Thyroid gland (tissue), 4 donors: ENCODE data around the gene SRGAP1. TPM values are rescaled to one million over a fixed set of nuclear protein-coding genes. Genes with fewer than 3 reads are reported as not detected.

Experiments
- DNase-seq, 2 donors: peaks; one replicate each; pipeline ENCODE4 v3.0.0-alpha.2; 2019
- H3K27ac ChIP-seq, 3 donors: fragments of 200-600 bp; sonication (generic); 1 replicate in 2 of 3; 2 replicates in 1 of 3; pipeline ENCODE4 v1.5.1; 2016 to 2019; ENCODE audit warnings: mild to moderate bottlenecking in 1 of 3, moderate library complexity in 1 of 3
- H3K27me3 ChIP-seq: fragments of 200-600 bp; sonication (generic); one replicate; pipeline ENCODE4 v1.5.1; 2019
- H3K36me3 ChIP-seq, 2 donors: fragments of 200-600 bp; sonication (generic); one replicate each; pipeline ENCODE4 v1.5.1; 2016 to 2019
- H3K4me1 ChIP-seq, 2 donors: fragments of 200-600 bp; sonication (generic); one replicate each; pipeline ENCODE4 v1.5.1; 2017 to 2019
- H3K4me3 ChIP-seq, 3 donors: fragments of 200-600 bp; sonication (generic); replicated peaks in 1 of 3; 1 replicate in 2 of 3; 2 replicates in 1 of 3; pipeline ENCODE4 v1.5.1; 2016; ENCODE audit warnings: mild to moderate bottlenecking in 1 of 3
- H3K9me3 ChIP-seq: fragments of 200-600 bp; sonication (generic); one replicate; pipeline ENCODE4 v1.5.1; 2017
- CTCF ChIP-seq, 6 experiments: fragments of 200-600 bp in 3 of 6; fragments of 450-650 bp in 3 of 6; sonication (generic) in 3 of 6; IDR thresholded peaks; one replicate each; pipeline ENCODE4 v1.5.1; 2016 to 2019; ENCODE audit warnings: antibody characterized with exemption in 6 of 6, mild to moderate bottlenecking in 2 of 6, inconsistent platforms in 1 of 6, moderate library complexity in 1 of 6
- POLR2A ChIP-seq, 2 donors: fragments of 450-650 bp; IDR thresholded peaks; one replicate each; pipeline ENCODE4 v1.6.1; 2017; ENCODE audit warnings: antibody characterized with exemption in 2 of 2, mild to moderate bottlenecking in 2 of 2, moderate library complexity in 1 of 2
- WGBS, 2 donors: methylation state at CpG; one replicate each; pipeline ENCODE4 v1.1.5; 2017; 5-methylcytosine and 5-hydroxymethylcytosine counted together
- intact Hi-C: fragments of 100-400 bp; cut with DNase I; formaldehyde crosslinking; loops from one replicate; pipeline ENCODE4 v1.15.1; 2023
- total RNA-seq, 4 donors: library from RNA; depleted of rRNA; stranded (reverse); fragments of >200 nt; gene quantifications; one replicate each; pipeline ENCODE4 v1.2.3, GENCODE V29; 2016

The SRGAP1 gene
- total RNA-seq, 4 donors from 2014 or later = 14.1 to 26.3 (median 20.9) TPM

- TF ChIP-seq POLR2A (IDR thresholded peaks at IDR 0.05) (no peak), CTCF (IDR thresholded peaks at IDR 0.05) (no peak)
- Histone ChIP-seq H3K9me3 (no peaks in the 10 kb centered on the region), H3K27me3 (no peaks in the 10 kb centered on the region), H3K36me3 (no peaks in the 10 kb centered on the region), H3K4me1 (peaks cover 25 to 35% of the 10 kb centered on the region in 2 donors), H3K4me3 (no peak overlapping the region), H3K27ac (no peak overlapping the region)
- no peak for DNase-seq
- intact Hi-C loops = no loop called here
Measured at GRCh38 chr12:63941879-63942278, 97.4 kb downstream of the SRGAP1 start.

GRCh38 chr12:63942464-63943241, 98.2 kb downstream of the SRGAP1 start:
- no peak for DNase-seq
- no peaks in the 10 kb centered on the region for H3K9me3 ChIP-seq
- H3K4me1 ChIP-seq = peaks cover 23 to 35% of the 10 kb centered on the region in 2 donors
- no peak overlapping the region for H3K27ac ChIP-seq
- H3K36me3 ChIP-seq = no peaks in the 10 kb centered on the region
- H3K27me3 ChIP-seq = no peaks in the 10 kb centered on the region
- intact Hi-C loops = no loop called here
- no peak overlapping the region for H3K4me3 ChIP-seq
- TF ChIP-seq POLR2A (IDR thresholded peaks at IDR 0.05) = no peak
- TF ChIP-seq CTCF (IDR thresholded peaks at IDR 0.05) = no peak
- 92% methylated on average over 9 of the region's 9 CpGs for WGBS, 2 donors

GRCh38 chr12:63944034-63944579, 99.6 kb downstream of the SRGAP1 start:
- intact Hi-C loops = no loop called here
- no peak for DNase-seq
- no peaks in the 10 kb centered on the region for H3K36me3 ChIP-seq
- peaks cover 17 to 30% of the 10 kb centered on the region in 2 donors for H3K4me1 ChIP-seq
- no peak overlapping the region for H3K4me3 ChIP-seq
- H3K27ac ChIP-seq = no peak overlapping the region
- no peaks in the 10 kb centered on the region for H3K9me3 ChIP-seq
- TF ChIP-seq CTCF (IDR thresholded peaks at IDR 0.05) (no peak), POLR2A (IDR thresholded peaks at IDR 0.05) (no peak)
- H3K27me3 ChIP-seq = no peaks in the 10 kb centered on the region
- whole genome bisulfite sequencing, 2 donors = 78 to 92% methylated on average over 2 of the region's 2 CpGs

- intact Hi-C loops = no loop called here
- 58 to 60% methylated on average over 3 to 5 of the region's 5 CpGs for WGBS, 2 donors
- no peaks in the 10 kb centered on the region for H3K27me3 ChIP-seq
Measured at GRCh38 chr12:63944586-63945228, 100.2 kb downstream of the SRGAP1 start.

More at GRCh38 chr12:63944586-63945228, 100.2 kb downstream of the SRGAP1 start:
- DNase-seq = peak in 1 of 2 donors; percentile 22
- no peaks in the 10 kb centered on the region for H3K9me3 ChIP-seq
- peaks cover 17 to 27% of the 10 kb centered on the region in 2 donors for H3K4me1 ChIP-seq
- peak overlapping the region in 2 of 3 donors; percentile 4 to 20 for H3K27ac ChIP-seq
- no peak overlapping the region for H3K4me3 ChIP-seq
- H3K36me3 ChIP-seq = no peaks in the 10 kb centered on the region
- no peak for TF ChIP-seq POLR2A (IDR thresholded peaks at IDR 0.05)
- TF ChIP-seq CTCF (IDR thresholded peaks at IDR 0.05) = no peak
